C4-2B (cell line): Measurements from ENCODE around the gene SMCO4.
"Not testable (repeated sequence)": the region's sequence is repeated elsewhere in the genome, so short reads cannot be mapped to it uniquely, and the experiment has no call there.

Experiments
- H3K27ac ChIP-seq: fragments of 450-650 bp; 2 replicates; pipeline ENCODE4 v1.5.1; 2017
- ZFX ChIP-seq: fragments of 450-650 bp; IDR thresholded peaks from 2 replicates; pipeline ENCODE4 v1.6.1; 2017
- TF ChIP-seq, protein P1 (sequence below): fragments of 450-650 bp; conservative IDR thresholded peaks from 2 replicates; pipeline ENCODE4 v1.5.1; 2017; ENCODE audit warnings: mild to moderate bottlenecking

Gene SMCO4

GRCh38 chr11:93579187-93579751 is 36.1 kb upstream of the SMCO4 start:
- no peak overlapping the region for H3K27ac ChIP-seq
- no peak for TF ChIP-seq ZFX
- TF ChIP-seq, protein P1, sequence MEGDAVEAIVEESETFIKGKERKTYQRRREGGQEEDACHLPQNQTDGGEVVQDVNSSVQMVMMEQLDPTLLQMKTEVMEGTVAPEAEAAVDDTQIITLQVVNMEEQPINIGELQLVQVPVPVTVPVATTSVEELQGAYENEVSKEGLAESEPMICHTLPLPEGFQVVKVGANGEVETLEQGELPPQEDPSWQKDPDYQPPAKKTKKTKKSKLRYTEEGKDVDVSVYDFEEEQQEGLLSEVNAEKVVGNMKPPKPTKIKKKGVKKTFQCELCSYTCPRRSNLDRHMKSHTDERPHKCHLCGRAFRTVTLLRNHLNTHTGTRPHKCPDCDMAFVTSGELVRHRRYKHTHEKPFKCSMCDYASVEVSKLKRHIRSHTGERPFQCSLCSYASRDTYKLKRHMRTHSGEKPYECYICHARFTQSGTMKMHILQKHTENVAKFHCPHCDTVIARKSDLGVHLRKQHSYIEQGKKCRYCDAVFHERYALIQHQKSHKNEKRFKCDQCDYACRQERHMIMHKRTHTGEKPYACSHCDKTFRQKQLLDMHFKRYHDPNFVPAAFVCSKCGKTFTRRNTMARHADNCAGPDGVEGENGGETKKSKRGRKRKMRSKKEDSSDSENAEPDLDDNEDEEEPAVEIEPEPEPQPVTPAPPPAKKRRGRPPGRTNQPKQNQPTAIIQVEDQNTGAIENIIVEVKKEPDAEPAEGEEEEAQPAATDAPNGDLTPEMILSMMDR = no peak

GRCh38 chr11:93577286-93577685 is 34.1 kb upstream of the SMCO4 start:
- TF ChIP-seq, protein P1 = no peak
- TF ChIP-seq ZFX = no peak
- no peak overlapping the region for H3K27ac ChIP-seq

GRCh38 chr11:93576870-93577269 is 33.7 kb upstream of the SMCO4 start:
- H3K27ac ChIP-seq = not testable (repeated sequence)

DNA sequence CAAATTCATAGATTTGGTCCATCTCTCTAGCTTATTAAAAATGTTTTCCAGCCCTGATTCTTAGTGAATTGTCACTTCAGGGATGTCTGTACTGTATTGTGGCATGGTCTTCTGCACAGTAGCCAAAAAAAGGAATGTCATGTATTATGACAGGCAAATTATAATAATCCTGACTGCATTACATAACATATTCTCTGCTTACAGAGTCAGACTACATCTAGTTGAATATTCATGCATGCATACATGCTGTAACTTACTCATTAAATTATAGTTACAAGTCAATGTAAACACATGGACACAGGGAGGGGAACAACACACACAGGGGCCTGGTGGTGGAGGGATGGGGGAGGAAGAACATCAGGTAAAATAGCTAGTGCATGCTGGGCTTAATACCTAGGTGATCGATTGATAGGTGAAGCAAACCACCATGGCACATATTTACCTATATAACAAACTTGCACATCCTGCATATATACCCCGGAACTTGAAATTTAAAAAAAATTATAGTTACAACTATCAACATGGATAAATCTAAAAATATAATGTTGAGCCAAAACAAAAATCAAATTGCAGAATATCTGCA is 31.5 kb upstream of the SMCO4 start:
- no peak for TF ChIP-seq ZFX
- TF ChIP-seq, protein P1 = no peak
- H3K27ac ChIP-seq = no peak overlapping the region

DNA sequence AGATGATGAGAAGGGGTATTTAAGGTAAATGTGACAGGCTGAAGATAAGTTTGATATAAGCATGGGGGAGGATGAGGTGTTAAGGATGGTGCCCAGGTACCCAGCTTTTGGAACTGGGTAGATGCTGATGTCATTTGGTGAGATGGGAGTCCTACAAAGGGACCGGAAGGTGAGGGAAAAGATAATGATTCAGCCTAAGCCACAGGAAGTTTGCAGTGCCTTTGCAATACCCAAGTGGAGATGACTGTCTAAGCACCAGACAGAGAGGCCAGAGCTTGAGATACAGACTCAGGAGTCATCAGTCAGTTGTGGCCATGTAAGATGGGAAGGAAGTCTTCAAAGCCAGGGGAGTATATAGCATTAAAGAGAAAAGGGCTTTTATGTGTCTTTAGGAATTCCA is 30.0 kb upstream of the SMCO4 start:
- no peak for TF ChIP-seq ZFX
- TF ChIP-seq, protein P1 = no peak
- no peak overlapping the region for H3K27ac ChIP-seq

GRCh38 chr11:93572621-93573020 is 29.4 kb upstream of the SMCO4 start:
- no peak overlapping the region for H3K27ac ChIP-seq
- TF ChIP-seq, protein P1 = no peak
- no peak for TF ChIP-seq ZFX

- TF ChIP-seq ZFX = no peak
- TF ChIP-seq, protein P1 = no peak
- no peak overlapping the region for H3K27ac ChIP-seq
Observed at GRCh38 chr11:93572171-93572570, 29.0 kb upstream of the SMCO4 start.

GRCh38 chr11:93571612-93572011 is 28.4 kb upstream of the SMCO4 start:
- no peak for TF ChIP-seq ZFX
- TF ChIP-seq, protein P1 = no peak
- no peak overlapping the region for H3K27ac ChIP-seq
